A549 (cell line): ENCODE measurements around the gene TMSB4X.
"Not testable (repeated sequence)": the region's sequence is repeated elsewhere in the genome, so short reads cannot be mapped to it uniquely, and the experiment has no call there.

Source experiments
- EP300 ChIP-seq, 2 experiments: fragments of >200 bp; sonication (Bioruptor Twin); formaldehyde crosslinking; IDR thresholded peaks; 2 replicates in 1 of 2; 3 replicates in 1 of 2; pipeline ENCODE4 v1.6.1; 2016 to 2017
- KDM1A ChIP-seq: fragments of 200-600 bp; sonication (generic); IDR thresholded peaks from 2 replicates; pipeline ENCODE4 v1.6.1; 2016; ENCODE audit warnings: low read depth, mild to moderate bottlenecking

DNA sequence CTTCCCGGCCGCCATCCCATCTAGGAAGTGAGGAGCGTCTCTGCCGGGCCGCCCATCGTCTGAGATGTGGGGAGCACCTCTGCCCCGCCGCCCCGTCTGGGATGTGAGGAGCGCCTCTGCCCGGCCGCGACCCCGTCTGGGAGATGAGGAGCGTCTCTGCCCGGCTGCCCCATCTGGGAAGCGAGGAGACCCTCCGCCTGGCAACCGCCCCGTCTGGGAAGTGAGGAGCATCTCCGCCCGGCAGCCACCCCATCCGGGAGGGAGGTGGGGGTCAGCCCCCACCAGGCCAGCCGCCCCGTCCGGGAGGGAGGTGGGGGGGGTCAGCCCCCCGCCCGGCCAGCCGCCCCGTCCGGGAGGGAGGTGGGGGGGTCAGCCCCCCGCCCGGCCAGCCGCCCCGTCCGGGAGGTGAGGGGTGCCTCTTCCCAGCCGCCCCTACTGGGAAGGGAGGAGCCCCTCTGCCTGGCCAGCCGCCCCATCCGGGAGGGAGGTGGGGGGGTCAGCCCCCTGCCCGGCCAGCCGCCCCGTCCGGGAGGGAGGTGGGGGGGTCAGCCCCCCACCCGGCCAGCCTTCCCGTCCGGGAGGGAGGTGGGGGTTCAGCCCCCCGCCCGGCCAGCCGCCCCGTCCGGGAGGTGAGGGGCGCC is 11.6 kb upstream of the TMSB4X start:
- TF ChIP-seq EP300 (IDR thresholded peaks at IDR 0.05); KDM1A: not testable (repeated sequence)
